RCC 7860 (cell line): ENCODE results near the gene MRPS16.

Source experiments
- DNase-seq: peaks from one replicate; pipeline ENCODE4 v3.0.0-alpha.2; 2015; ENCODE audit warnings: low spot score
- FAIRE-seq: peaks from 2 replicates; lab custom pipeline; 2012; peaks lifted over from hg19 to GRCh38; lab: Jason Lieb, UNC

Gene MRPS16

GRCh38 chr10:73244866-73245477, 7.5 kb downstream of the MRPS16 start:
- FAIRE-seq (no peak), DNase-seq (no peak)

- FAIRE-seq (no peak), DNase-seq (no peak)
These were observed 12.5 kb downstream of the MRPS16 start for GRCh38 chr10:73239908-73240307.

- DNase-seq (no peak), FAIRE-seq (no peak)
These were observed 13.4 kb downstream of the MRPS16 start for GRCh38 chr10:73238990-73239566.

GRCh38 chr10:73234695-73235094, 17.7 kb downstream of the MRPS16 start:
- DNase-seq (no peak), FAIRE-seq (no peak)

GRCh38 chr10:73233883-73234282, 18.6 kb downstream of the MRPS16 start:
- no peak for DNase-seq
- FAIRE-seq: no peak

- no peak for DNase-seq
- FAIRE-seq: no peak
These were observed 19.6 kb downstream of the MRPS16 start for GRCh38 chr10:73232887-73233286.

GRCh38 chr10:73229567-73229966, 22.9 kb downstream of the MRPS16 start:
- DNase-seq (no peak), FAIRE-seq (no peak)

GRCh38 chr10:73228247-73228646, 24.2 kb downstream of the MRPS16 start:
- DNase-seq (no peak), FAIRE-seq (no peak)

- FAIRE-seq (no peak), DNase-seq (no peak)
These were observed 25.8 kb downstream of the MRPS16 start for GRCh38 chr10:73226663-73227062.

- DNase-seq: no peak
- FAIRE-seq: peak; percentile 53
These were observed 26.9 kb downstream of the MRPS16 start for GRCh38 chr10:73225518-73225917.

- FAIRE-seq: no peak
These were observed 31.5 kb downstream of the MRPS16 start for GRCh38 chr10:73220989-73221388.

GRCh38 chr10:73219384-73219783, 33.1 kb downstream of the MRPS16 start:
- FAIRE-seq: no peak
- DNase-seq: no peak

More at GRCh38 chr10:73220989-73221388, 31.5 kb downstream of the MRPS16 start:
- DNase-seq: no peak

- DNase-seq: no peak
- no peak for FAIRE-seq
These were observed 33.8 kb downstream of the MRPS16 start for GRCh38 chr10:73218431-73219191.

GRCh38 chr10:73217628-73218027, 34.8 kb downstream of the MRPS16 start:
- DNase-seq (no peak), FAIRE-seq (no peak)

- FAIRE-seq: no peak
- DNase-seq: no peak
These were observed 36.7 kb downstream of the MRPS16 start for GRCh38 chr10:73215749-73216148.

- DNase-seq: no peak
- no peak for FAIRE-seq
These were observed 41.2 kb downstream of the MRPS16 start for GRCh38 chr10:73211106-73211811.

GRCh38 chr10:73210395-73211105, 41.9 kb downstream of the MRPS16 start:
- DNase-seq (no peak), FAIRE-seq (no peak)

GRCh38 chr10:73209705-73210104, 42.7 kb downstream of the MRPS16 start:
- peak; percentile 66 for FAIRE-seq

GRCh38 chr10:73207883-73208282, 44.6 kb downstream of the MRPS16 start:
- FAIRE-seq (no peak), DNase-seq (no peak)

More at GRCh38 chr10:73209705-73210104, 42.7 kb downstream of the MRPS16 start:
- no peak for DNase-seq

- no peak for FAIRE-seq
These were observed 46.1 kb downstream of the MRPS16 start for GRCh38 chr10:73206385-73206784.

GRCh38 chr10:73205890-73206289, 46.6 kb downstream of the MRPS16 start:
- no peak for DNase-seq
- no peak for FAIRE-seq

More at GRCh38 chr10:73206385-73206784, 46.1 kb downstream of the MRPS16 start:
- DNase-seq: no peak
